ENCODE data around the gene SPINK2. TPM values are rescaled to one million over a fixed set of nuclear protein-coding genes. Genes with fewer than 3 reads are reported as not detected.
A peak's percentile ranks its signal among the peaks of the same experiment; 100 is the strongest.

The SPINK2 gene
- total RNA-seq, 4 donors from 2014 or later = not detected

- Histone ChIP-seq H3K9me3 (no peaks in the 10 kb centered on the region), H3K4me3 (no peak overlapping the region), H3K27ac (no peak overlapping the region), H3K27me3 (no peaks in the 10 kb centered on the region), H3K4me1 (no peaks in the 10 kb centered on the region), H3K36me3 (no peaks in the 10 kb centered on the region)
- no peak for DNase-seq (ENCODE audit: low spot score in 2 of 2)
- no peak for TF ChIP-seq POLR2A (IDR thresholded peaks at IDR 0.05)
- no peak for TF ChIP-seq EP300 (IDR thresholded peaks at IDR 0.05)
- TF ChIP-seq CTCF (IDR thresholded peaks at IDR 0.05) = no peak
- TF ChIP-seq POLR2AphosphoS5 (IDR thresholded peaks at IDR 0.05) = no peak
- 69% methylated on average over 1 of the region's 1 CpG for WGBS
Observed at GRCh38 chr4:56806666-56807065, 14.8 kb downstream of the SPINK2 start.

GRCh38 chr4:56804551-56804950 is 16.9 kb downstream of the SPINK2 start:
- Histone ChIP-seq H3K27me3 (no peaks in the 10 kb centered on the region), H3K4me3 (no peak overlapping the region), H3K27ac (no peak overlapping the region), H3K9me3 (no peaks in the 10 kb centered on the region), H3K4me1 (peaks cover 2% of the 10 kb centered on the region), H3K36me3 (no peaks in the 10 kb centered on the region)
- no peak for TF ChIP-seq CTCF (IDR thresholded peaks at IDR 0.05)
- TF ChIP-seq POLR2A (IDR thresholded peaks at IDR 0.05) = no peak
- no peak for TF ChIP-seq EP300 (IDR thresholded peaks at IDR 0.05)
- no peak for TF ChIP-seq POLR2AphosphoS5 (IDR thresholded peaks at IDR 0.05)
- 22% methylated on average over 1 of the region's 1 CpG for WGBS
- DNase-seq (ENCODE audit: low spot score in 2 of 2) = no peak

GRCh38 chr4:56803471-56803870 is 18.0 kb downstream of the SPINK2 start:
- WGBS = 40% methylated on average over 2 of the region's 2 CpGs
- H3K9me3 ChIP-seq = no peaks in the 10 kb centered on the region
- H3K27ac ChIP-seq = no peak overlapping the region
- DNase-seq (ENCODE audit: low spot score in 2 of 2) = no peak
- H3K4me1 ChIP-seq = peaks cover 7% of the 10 kb centered on the region
- no peak overlapping the region for H3K4me3 ChIP-seq
- no peaks in the 10 kb centered on the region for H3K36me3 ChIP-seq
- no peaks in the 10 kb centered on the region for H3K27me3 ChIP-seq
- TF ChIP-seq POLR2AphosphoS5 (IDR thresholded peaks at IDR 0.05) = no peak
- TF ChIP-seq CTCF (IDR thresholded peaks at IDR 0.05) = no peak
- no peak for TF ChIP-seq EP300 (IDR thresholded peaks at IDR 0.05)
- TF ChIP-seq POLR2A (IDR thresholded peaks at IDR 0.05) = no peak

- H3K36me3 ChIP-seq = no peaks in the 10 kb centered on the region
- peak overlapping the region; percentile 43 for H3K27ac ChIP-seq
- peaks cover 7% of the 10 kb centered on the region for H3K4me1 ChIP-seq
- H3K9me3 ChIP-seq = no peaks in the 10 kb centered on the region
- peak; percentile 81 to 88 for DNase-seq (ENCODE audit: low spot score in 2 of 2)
- 8% methylated on average over 19 of the region's 19 CpGs for WGBS
- H3K27me3 ChIP-seq = no peaks in the 10 kb centered on the region
- H3K4me3 ChIP-seq = peak overlapping the region; percentile 66
- TF ChIP-seq EP300 (IDR thresholded peaks at IDR 0.05) = peak; percentile 43
- TF ChIP-seq POLR2A (IDR thresholded peaks at IDR 0.05) = no peak
- peak; percentile 63 to 86 for TF ChIP-seq CTCF (IDR thresholded peaks at IDR 0.05)
- TF ChIP-seq POLR2AphosphoS5 (IDR thresholded peaks at IDR 0.05) = peak in 1 of 3 donors; percentile 22
Observed at GRCh38 chr4:56799824-56800756, 21.4 kb downstream of the SPINK2 start.

GRCh38 chr4:56799161-56799759 is 22.2 kb downstream of the SPINK2 start:
- Histone ChIP-seq H3K4me3 (peak overlapping the region; percentile 66), H3K4me1 (peaks cover 7% of the 10 kb centered on the region), H3K36me3 (no peaks in the 10 kb centered on the region), H3K27ac (no peak overlapping the region), H3K27me3 (no peaks in the 10 kb centered on the region), H3K9me3 (no peaks in the 10 kb centered on the region)
- TF ChIP-seq POLR2A (IDR thresholded peaks at IDR 0.05) = no peak
- TF ChIP-seq EP300 (IDR thresholded peaks at IDR 0.05) = no peak
- TF ChIP-seq CTCF (IDR thresholded peaks at IDR 0.05) = no peak
- no peak for TF ChIP-seq POLR2AphosphoS5 (IDR thresholded peaks at IDR 0.05)
- 84% methylated on average over 11 of the region's 11 CpGs for WGBS
- DNase-seq (ENCODE audit: low spot score in 2 of 2) = no peak
